H1 (cell line): ENCODE measurements around the gene LMBR1. TPM values are rescaled to one million over a fixed set of nuclear protein-coding genes. Genes with fewer than 3 reads are reported as not detected.

Experiments used
- CTCF ChIA-PET: fragments of 300-600 bp; sonication (Branson Sonifier 250); formaldehyde crosslinking; loops from one replicate; lab custom pipeline; 2021; ENCODE audit not compliant: partially characterized antibody; lab: Charles Lee
- POLR2A ChIA-PET: fragments of 300-600 bp; sonication (Branson Sonifier 250); formaldehyde crosslinking; loops from one replicate; lab custom pipeline; 2021; ENCODE audit warnings: inconsistent platforms; ENCODE audit not compliant: partially characterized antibody; lab: Charles Lee
- DNase-seq, 2 experiments: peaks; one replicate each; pipeline versions ENCODE4 v3.0.0 to v3.0.0-alpha.2; 2010 to 2022; ENCODE audit warnings: low spot score in 2 of 2, low read depth in 1 of 2, mixed read lengths in 1 of 2
- FAIRE-seq: peaks from 2 replicates; lab custom pipeline; 2011; peaks lifted over from hg19 to GRCh38; lab: Jason Lieb, UNC
- H2AFZ ChIP-seq: 2 replicates; pipeline ENCODE4 v1.8.1; 2012; ENCODE audit warnings: low read length, inconsistent platforms
- H2AK5ac ChIP-seq: 2 replicates; pipeline ENCODE4 v1.6.1; 2013; ENCODE audit warnings: low read depth, low read length
- H2BK120ac ChIP-seq: replicated peaks from 2 replicates; pipeline ENCODE3; 2013; ENCODE audit warnings: low read depth, low read length, inconsistent platforms
- H2BK12ac ChIP-seq: 2 replicates; pipeline ENCODE4 v1.6.1; 2013; ENCODE audit warnings: low read depth, low read length
- H2BK15ac ChIP-seq: 2 replicates; pipeline ENCODE4 v1.6.1; 2013; ENCODE audit warnings: low read length
- H2BK20ac ChIP-seq: 2 replicates; pipeline ENCODE4 v1.6.1; 2013; ENCODE audit warnings: low read length
- H2BK5ac ChIP-seq: 2 replicates; pipeline ENCODE4 v1.6.1; 2013; ENCODE audit warnings: low read depth, low read length
- H3K14ac ChIP-seq: 2 replicates; pipeline ENCODE4 v1.6.1; 2013; ENCODE audit warnings: inconsistent platforms; ENCODE audit not compliant: insufficient read length
- H3K18ac ChIP-seq: 2 replicates; pipeline ENCODE4 v1.6.1; 2013; ENCODE audit warnings: low read length; ENCODE audit errors: extremely low read depth
- H3K23ac ChIP-seq: 2 replicates; pipeline ENCODE4 v1.6.1; 2013; ENCODE audit warnings: inconsistent platforms; ENCODE audit not compliant: insufficient read length
- H3K23me2 ChIP-seq: 2 replicates; pipeline ENCODE4 v1.6.1; 2013; ENCODE audit warnings: low read depth, low read length
- H3K27ac ChIP-seq: 2 replicates; pipeline ENCODE4 v1.6.1; 2011; ENCODE audit warnings: low read depth, low read length, inconsistent platforms
- H3K27me3 ChIP-seq, 4 experiments: replicated peaks in 1 of 4; 1 replicate in 1 of 4; 2 replicates in 3 of 4; pipeline versions ENCODE4 v1.6.1 to v1.8.1; 2011 to 2013; ENCODE audit warnings: low read length in 3 of 4, mild to moderate bottlenecking in 3 of 4, inconsistent platforms in 2 of 4, mixed read lengths in 2 of 4, moderate library complexity in 1 of 4; ENCODE audit not compliant: control insufficient read depth in 3 of 4, insufficient read depth in 3 of 4; ENCODE audit errors: extremely low read depth in 1 of 4
- H3K36me3 ChIP-seq, 4 experiments: 2 replicates each; pipeline versions ENCODE4 v1.6.1 to v1.8.1; 2011 to 2013; ENCODE audit warnings: mild to moderate bottlenecking in 4 of 4, low read length in 3 of 4, moderate library complexity in 2 of 4, control low read depth in 1 of 4, inconsistent platforms in 1 of 4; ENCODE audit not compliant: insufficient read depth in 4 of 4, control insufficient read depth in 2 of 4
- H3K4ac ChIP-seq: replicated peaks from 2 replicates; pipeline ENCODE3; 2013; ENCODE audit warnings: low read length, low read depth, mixed read lengths, inconsistent platforms; ENCODE audit not compliant: insufficient read length
- H3K4me1 ChIP-seq, 4 experiments: replicated peaks in 1 of 4; 1 replicate in 1 of 4; 2 replicates in 3 of 4; pipeline versions ENCODE4 v1.6.1 to v1.8.1; 2011 to 2013; ENCODE audit warnings: low read length in 3 of 4, inconsistent platforms in 2 of 4, mixed read lengths in 1 of 4; ENCODE audit not compliant: insufficient read depth in 4 of 4, control insufficient read depth in 3 of 4
- H3K4me2 ChIP-seq, 2 experiments: 2 replicates each; pipeline versions ENCODE4 v1.6.1 to v1.8.1; 2011 to 2013; ENCODE audit warnings: low read depth in 2 of 2, low read length in 2 of 2, control low read depth in 1 of 2, inconsistent platforms in 1 of 2, mild to moderate bottlenecking in 1 of 2; ENCODE audit not compliant: insufficient read depth in 1 of 2
- H3K4me3 ChIP-seq, 4 experiments: fragments of 200-600, 300-600 bp in 1 of 4; sonication (generic), shearing (Covaris generic), sonication (Bioruptor Twin) in 1 of 4; 2 replicates each; pipeline versions ENCODE4 v1.5.1 to v1.8.1; 2011 to 2016; ENCODE audit warnings: low read length in 4 of 4, low read depth in 3 of 4, control low read depth in 2 of 4, inconsistent platforms in 2 of 4, mild to moderate bottlenecking in 2 of 4, mixed read lengths in 1 of 4, moderate library complexity in 1 of 4; ENCODE audit not compliant: insufficient read depth in 2 of 4; ENCODE audit errors: extremely low read depth in 1 of 4
- H3K56ac ChIP-seq: replicated peaks from 2 replicates; pipeline ENCODE3; 2013; ENCODE audit warnings: low read depth, mild to moderate bottlenecking, mixed read lengths, low read length, inconsistent platforms; ENCODE audit not compliant: insufficient read length
- H3K79me1 ChIP-seq: 2 replicates; pipeline ENCODE4 v1.6.1; 2013; ENCODE audit warnings: low read depth, low read length, control low read depth
- H3K79me2 ChIP-seq, 2 experiments: 2 replicates each; pipeline versions ENCODE4 v1.6.1 to v1.8.1; 2012 to 2013; ENCODE audit warnings: low read length in 2 of 2, mild to moderate bottlenecking in 2 of 2, inconsistent platforms in 1 of 2; ENCODE audit not compliant: insufficient read depth in 2 of 2, control insufficient read depth in 1 of 2
- H3K9ac ChIP-seq, 4 experiments: replicated peaks in 1 of 4; 1 replicate in 1 of 4; 2 replicates in 3 of 4; pipeline versions ENCODE4 v1.6.1 to v1.8.1; 2011 to 2013; ENCODE audit warnings: low read depth in 3 of 4, low read length in 3 of 4, control low read depth in 2 of 4, mild to moderate bottlenecking in 2 of 4, moderate library complexity in 2 of 4, inconsistent platforms in 1 of 4; ENCODE audit errors: extremely low read depth in 1 of 4
- H3K9me3 ChIP-seq, 2 experiments: 2 replicates each; pipeline versions ENCODE4 v1.6.1 to v1.8.1; 2012 to 2013; ENCODE audit warnings: mild to moderate bottlenecking in 2 of 2, moderate library complexity in 2 of 2, control low read depth in 1 of 2, inconsistent platforms in 1 of 2, low read depth in 1 of 2, low read length in 1 of 2, mixed read lengths in 1 of 2; ENCODE audit not compliant: insufficient read depth in 2 of 2
- H4K20me1 ChIP-seq, 2 experiments: replicated peaks in 1 of 2; 2 replicates each; pipeline versions ENCODE3 to v1.8.1; 2011 to 2013; ENCODE audit warnings: inconsistent platforms in 2 of 2, low read length in 2 of 2, mild to moderate bottlenecking in 1 of 2; ENCODE audit not compliant: insufficient read depth in 2 of 2, control insufficient read depth in 1 of 2
- H4K5ac ChIP-seq: 2 replicates; pipeline ENCODE4 v1.6.1; 2013; ENCODE audit warnings: low read length, low read depth, mixed read lengths, inconsistent platforms; ENCODE audit not compliant: insufficient read length
- H4K8ac ChIP-seq: 2 replicates; pipeline ENCODE4 v1.8.0; 2013; ENCODE audit warnings: mild to moderate bottlenecking, moderate library complexity, low read length, inconsistent platforms; ENCODE audit not compliant: insufficient read depth; ENCODE audit errors: extremely low read depth
- H4K91ac ChIP-seq: replicated peaks from 2 replicates; pipeline ENCODE3; 2013; ENCODE audit warnings: low read length, mixed read lengths, inconsistent platforms; ENCODE audit not compliant: insufficient read length
- CEBPB ChIP-seq: IDR thresholded peaks from 2 replicates; pipeline ENCODE4 v1.6.1; 2012; ENCODE audit warnings: low read depth, low read length
- RAD21 ChIP-seq, 2 experiments: IDR thresholded peaks in 1 of 2; conservative IDR thresholded peaks in 1 of 2; 2 replicates each; pipeline ENCODE4 v1.6.1; 2011; ENCODE audit warnings: low read depth in 2 of 2, low read length in 2 of 2, improper control_type of control experiment in 1 of 2, inconsistent platforms in 1 of 2, mild to moderate bottlenecking in 1 of 2, moderate library complexity in 1 of 2
- RBBP5 ChIP-seq: IDR thresholded peaks from 2 replicates; pipeline ENCODE4 v1.7.1; 2012; ENCODE audit warnings: low read depth, mild to moderate bottlenecking, inconsistent platforms, low read length, moderate library complexity, borderline replicate concordance
- TEAD4 ChIP-seq: IDR thresholded peaks from 2 replicates; pipeline ENCODE4 v1.6.1; 2012; ENCODE audit warnings: low read depth, low read length, inconsistent platforms, mixed read lengths
- YY1 ChIP-seq: IDR thresholded peaks from 2 replicates; pipeline ENCODE4 v1.6.1; 2011; ENCODE audit warnings: low read depth, mild to moderate bottlenecking, low read length
- WGBS, 2 experiments: shearing (Covaris generic) in 1 of 2; methylation state at CpG; one replicate each; pipeline versions ENCODE4 v1.1.6 to v1.1.7; 2013 to 2015; ENCODE audit warnings: low lambda C conversion rate in 2 of 2, mixed read lengths in 2 of 2, inconsistent platforms in 1 of 2, low coverage in 1 of 2, missing lambda C conversion rate in 1 of 2; ENCODE audit not compliant: insufficient replicate concordance in 2 of 2, insufficient coverage in 1 of 2, insufficient read length in 1 of 2; ENCODE audit errors: extremely low coverage in 1 of 2, missing lambda C conversion rate in 1 of 2; 5-methylcytosine and 5-hydroxymethylcytosine counted together
- polyA plus RNA-seq, 7 experiments: library from polyadenylated mRNA; depleted of rRNA in 3 of 7; stranded (reverse) in 5 of 7; unstranded in 2 of 7; fragments of >200 nt in 5 of 7; fragments of 200-250 nt in 2 of 7; gene quantifications; 1 replicate in 5 of 7; 2 replicates in 1 of 7; 4 replicates in 1 of 7; pipeline versions ENCODE4 v1.2.1 to v1.2.3, GENCODE V29; 2011 to 2013; ENCODE audit warnings: missing spikeins in 2 of 7, mixed read lengths in 2 of 7
- total RNA-seq: library from RNA; stranded (reverse); fragmentation: NEBNext Ultra II Directional; extraction: Animal tissue kit (Norgen Biotek cat#: 25700); gene quantifications from 2 replicates; pipeline ENCODE4 v1.2.1, GENCODE V29; 2021

Gene LMBR1
- total and polyA plus RNA-seq, 2 of the 8 experiments (the other 6 are each of a cell fraction or from before 2014, with no cell fraction given) = 15.1 to 70.4 TPM

- Histone ChIP-seq H3K79me2 (peaks cover 0 to 79% of the 10 kb centered on the region in 2 experiments; a peak in 3 of 4 replicates), H3K9ac (no peak overlapping the region)
- CTCF ChIA-PET = no interaction called here
Measured at GRCh38 chr7:156857757-156858156, 35.2 kb downstream of the LMBR1 start.

More at GRCh38 chr7:156857757-156858156, 35.2 kb downstream of the LMBR1 start:
- no peak for FAIRE-seq
- H2BK12ac ChIP-seq = no peak overlapping the region
- no peaks in the 10 kb centered on the region for H3K23me2 ChIP-seq
- H2BK20ac ChIP-seq = no peak overlapping the region
- H4K91ac ChIP-seq = no peak overlapping the region
- no peak overlapping the region for H4K5ac ChIP-seq
- H3K4me3 ChIP-seq = no peak overlapping the region
- no peak overlapping the region for H2AFZ ChIP-seq
- H3K27me3 ChIP-seq = no peaks in the 10 kb centered on the region
- no peak overlapping the region for H3K18ac ChIP-seq
- no peak overlapping the region for H2BK120ac ChIP-seq
- H2BK15ac ChIP-seq = no peak overlapping the region
- no peak overlapping the region for H3K14ac ChIP-seq
- POLR2A ChIA-PET = no interaction called here
- no peak overlapping the region for H3K23ac ChIP-seq
- H3K4me1 ChIP-seq = no peaks in the 10 kb centered on the region
- no peak overlapping the region for H3K4me2 ChIP-seq
- no peak for TF ChIP-seq RBBP5
- no peak for TF ChIP-seq RAD21 (IDR thresholded peaks at IDR 0.05 in 1 of 2, conservative IDR thresholded peaks at IDR 0.05 in 1 of 2; ENCODE audit: low read depth in 2 of 2, low read length in 2 of 2)
- TF ChIP-seq YY1 = no peak
- no peak for TF ChIP-seq CEBPB
- TF ChIP-seq TEAD4 = no peak
- WGBS, 2 experiments = 95% methylated on average over 1 of the region's 1 CpG; no CpG with 5 or more reads in 1 of the 2 experiments
- H3K27ac ChIP-seq = no peak overlapping the region
- H3K79me1 ChIP-seq = no peaks in the 10 kb centered on the region
- H3K9me3 ChIP-seq = peaks cover 22 to 28% of the 10 kb centered on the region in 2 experiments
- no peak overlapping the region for H2AK5ac ChIP-seq
- no peak overlapping the region for H3K4ac ChIP-seq
- peaks cover 0 to 27% (median 9%) of the 10 kb centered on the region in 4 experiments; a peak in 4 of 8 replicates for H3K36me3 ChIP-seq
- H4K8ac ChIP-seq = no peak overlapping the region
- no peak overlapping the region for H2BK5ac ChIP-seq
- DNase-seq = no peak
- H4K20me1 ChIP-seq = no peaks in the 10 kb centered on the region
- H3K56ac ChIP-seq = no peak overlapping the region
